Measurements from ENCODE around the gene UMODL1. TPM values are rescaled to one million over a fixed set of nuclear protein-coding genes. Genes with fewer than 3 reads are reported as not detected.

Gene UMODL1
- total RNA-seq, 1 donor from 2014 or later: not detected

DNA sequence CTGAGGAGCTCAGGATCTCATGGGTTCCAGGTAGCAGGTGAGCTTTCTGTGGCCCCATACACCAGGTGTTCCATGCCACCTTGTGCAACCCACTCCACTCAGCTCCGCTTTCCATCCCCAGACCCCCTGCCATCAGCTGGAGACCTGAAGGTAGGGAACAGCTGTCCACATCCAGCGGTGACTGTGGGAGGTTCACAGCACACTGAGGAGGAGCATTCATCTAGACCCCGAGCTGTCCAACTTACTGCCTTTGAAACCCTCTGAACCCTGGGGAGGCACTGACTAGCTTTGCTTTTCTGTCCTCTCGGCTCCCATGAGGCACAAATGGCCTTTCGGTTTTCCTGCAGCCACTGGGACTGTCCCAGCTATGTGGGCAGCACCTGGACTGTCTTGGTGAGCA is 119.9 kb downstream of the UMODL1 start:
- peaks cover 7 to 12% (median 9%) of the 10 kb centered on the region in 3 donors for H3K4me1 ChIP-seq (ENCODE audit: control insufficient read depth in 3 of 3, insufficient read depth in 3 of 3, low read length in 3 of 3)
- H3K36me3 ChIP-seq (ENCODE audit: control insufficient read depth in 3 of 3, insufficient read depth in 3 of 3, low read length in 3 of 3): no peaks in the 10 kb centered on the region
- no peak overlapping the region for H3K4me3 ChIP-seq (ENCODE audit: low read length in 3 of 3)
- H3K9ac ChIP-seq (ENCODE audit: low read depth in 1 of 3, low read length in 3 of 3): no peak overlapping the region
- peaks cover 0 to 7% (median 0%) of the 10 kb centered on the region in 3 donors for H3K27me3 ChIP-seq (ENCODE audit: control insufficient read depth in 3 of 3, insufficient read depth in 3 of 3, low read length in 3 of 3)
- no peak overlapping the region for H3K27ac ChIP-seq (ENCODE audit: low read depth, low read length)
- no peaks in the 10 kb centered on the region for H3K9me3 ChIP-seq (ENCODE audit: control insufficient read depth in 3 of 3, low read length in 3 of 3)

DNA sequence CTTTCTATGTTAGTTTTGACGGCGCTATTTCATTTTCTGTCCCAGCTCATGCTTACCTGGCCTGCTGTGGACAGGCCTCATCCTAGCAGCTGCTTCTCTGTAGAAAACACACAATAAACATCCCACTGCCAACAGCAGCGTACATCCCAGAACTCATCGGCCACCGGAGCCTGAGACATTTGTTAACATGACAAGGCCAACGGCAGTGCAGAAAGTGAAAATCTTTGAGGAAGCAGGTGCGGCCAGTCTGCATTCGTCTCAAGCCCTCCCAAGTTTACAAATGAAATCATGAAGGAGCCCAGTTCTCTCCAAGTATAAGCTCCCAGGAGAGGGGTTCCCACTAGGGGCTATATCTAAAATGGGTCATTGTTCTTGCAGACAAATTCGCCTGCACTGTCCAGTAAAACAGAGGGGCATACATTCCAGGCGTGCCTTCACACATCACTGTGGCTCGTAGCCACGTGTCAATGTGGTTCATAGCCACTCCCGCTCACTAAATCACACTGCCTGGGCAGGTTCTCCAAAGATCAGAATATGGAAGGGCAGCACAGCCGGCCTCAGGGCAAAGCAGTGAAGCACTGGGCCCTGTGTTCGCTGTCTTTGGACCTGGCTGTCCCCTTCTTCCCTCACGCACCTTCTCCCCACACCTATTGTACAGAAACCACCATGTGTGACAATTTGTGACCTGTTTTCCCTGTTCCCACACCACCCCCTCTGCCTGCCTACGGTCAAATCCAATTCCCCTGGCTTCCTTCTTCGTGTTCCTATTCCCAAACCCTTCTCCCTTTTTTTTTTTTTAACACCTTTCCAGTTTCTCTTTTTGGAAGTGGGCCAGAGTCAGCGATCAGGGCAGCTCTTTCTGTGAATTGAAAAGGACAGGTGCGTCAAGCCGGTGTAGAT is 120.8 kb downstream of the UMODL1 start:
- peaks cover 0 to 7% (median 0%) of the 10 kb centered on the region in 3 donors for H3K27me3 ChIP-seq (ENCODE audit: control insufficient read depth in 3 of 3, insufficient read depth in 3 of 3, low read length in 3 of 3)
- no peak overlapping the region for H3K4me3 ChIP-seq (ENCODE audit: low read length in 3 of 3)
- no peak overlapping the region for H3K27ac ChIP-seq (ENCODE audit: low read depth, low read length)
- H3K9ac ChIP-seq (ENCODE audit: low read depth in 1 of 3, low read length in 3 of 3): no peak overlapping the region
- H3K36me3 ChIP-seq (ENCODE audit: control insufficient read depth in 3 of 3, insufficient read depth in 3 of 3, low read length in 3 of 3): no peaks in the 10 kb centered on the region
- peaks cover 7 to 12% (median 9%) of the 10 kb centered on the region in 3 donors for H3K4me1 ChIP-seq (ENCODE audit: control insufficient read depth in 3 of 3, insufficient read depth in 3 of 3, low read length in 3 of 3)
- H3K9me3 ChIP-seq (ENCODE audit: control insufficient read depth in 3 of 3, low read length in 3 of 3): no peaks in the 10 kb centered on the region

Other genes starting within 250 kb of the UMODL1 start
- 2.6 TPM for gene PRDM15, start 192.0 kb upstream of the UMODL1 start, total RNA-seq
- 7.3 TPM for gene C2CD2, start 117.3 kb upstream of the UMODL1 start, total RNA-seq
- gene ZBTB21, start 61.0 kb upstream of the UMODL1 start, total RNA-seq: 3.7 TPM
- gene ABCG1, start 147.8 kb downstream of the UMODL1 start, total RNA-seq: 20.4 TPM
- 5.2 TPM for gene TFF3, start 244.1 kb downstream of the UMODL1 start, total RNA-seq

Data from skeletal muscle tissue (tissue), 4 donors.